Sciatic nerve (tissue), 2 donors: ENCODE data around the gene CAST. TPM values are rescaled to one million over a fixed set of nuclear protein-coding genes. Genes with fewer than 3 reads are reported as not detected.

Experiments
- ATAC-seq: fragments of 200-7000 bp; cut with Tn5 transposase; one replicate; pipeline ENCODE4 v1.9.1; 2020; ENCODE audit warnings: mild to moderate bottlenecking, moderate library complexity
- DNase-seq: peaks from one replicate; pipeline ENCODE4 v3.0.0-alpha.2; 2020; ENCODE audit warnings: low spot score
- intact Hi-C: fragments of 100-400 bp; cut with DNase I; formaldehyde crosslinking; loops from one replicate; pipeline ENCODE4 v1.14.2; 2022
- total RNA-seq: library from RNA; stranded (reverse); fragmentation: NEBNext Ultra II Directional; extraction: Animal tissue kit (Norgen Biotek cat#: 25700); gene quantifications from one replicate; pipeline ENCODE4 v1.2.1, GENCODE V29; 2021
- donor health status: DM: no; HTN: no; CAD: no.
- donor health status: DM: no; HTN: no; CAD: no.

CAST gene
- total RNA-seq, 1 donor from 2014 or later, result 295 TPM

GRCh38 chr5:96640696-96641095, 21.5 kb upstream of the CAST start:
- intact Hi-C loops, result no loop called here
- ATAC-seq, result no peak
- no peak for DNase-seq

- intact Hi-C loops, result no loop called here
- no peak for DNase-seq
Measured at GRCh38 chr5:96641368-96642280, 20.6 kb upstream of the CAST start.

DNA sequence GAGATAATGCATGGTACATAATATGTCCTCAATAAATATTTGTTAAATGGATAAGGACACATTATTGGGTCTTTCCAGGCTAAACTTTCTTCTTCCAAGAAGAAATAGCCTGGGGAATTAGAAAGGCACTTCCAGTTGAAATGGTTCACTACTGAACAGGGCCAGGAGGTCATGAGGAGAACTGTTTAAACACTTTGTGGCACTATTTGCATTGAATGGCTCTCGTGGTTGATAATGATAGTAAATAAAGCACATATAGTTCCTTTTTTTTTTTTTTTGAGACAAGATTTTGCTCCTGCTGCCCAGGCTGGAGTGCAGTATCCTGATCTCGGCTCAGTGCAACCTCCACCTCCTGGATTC, 19.9 kb upstream of the CAST start:
- intact Hi-C loops, result no loop called here
- DNase-seq (no peak), ATAC-seq (no peak)

More at GRCh38 chr5:96641368-96642280, 20.6 kb upstream of the CAST start:
- ATAC-seq, result no peak

- no peak for DNase-seq
- no peak for ATAC-seq
- intact Hi-C loops, result no loop called here
Measured at GRCh38 chr5:96645091-96645490, 17.1 kb upstream of the CAST start.

DNA sequence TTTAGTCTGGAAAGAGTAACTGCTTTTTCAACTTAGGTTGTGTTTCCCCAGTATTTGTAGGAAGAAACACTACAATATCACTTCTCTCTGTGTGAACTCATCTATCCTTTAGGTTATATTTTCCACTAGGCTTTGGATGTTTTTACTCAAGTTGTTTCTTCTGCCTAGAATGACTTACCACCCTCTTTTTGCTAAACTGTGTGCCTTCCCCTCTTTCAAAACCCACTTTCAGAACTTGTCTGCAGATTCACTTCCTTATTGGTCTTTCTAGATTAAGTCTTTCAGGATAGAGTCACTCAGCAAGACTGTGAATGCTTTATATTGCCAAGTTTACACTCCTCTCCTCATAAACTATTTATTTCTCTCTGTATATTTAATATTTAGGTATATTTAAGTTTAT, 14.2 kb upstream of the CAST start:
- no peak for ATAC-seq
- intact Hi-C loops, result no loop called here
- DNase-seq, result no peak

- no peak for DNase-seq
- intact Hi-C loops, result no loop called here
- no peak for ATAC-seq
Measured at GRCh38 chr5:96648593-96648992, 13.6 kb upstream of the CAST start.

DNA sequence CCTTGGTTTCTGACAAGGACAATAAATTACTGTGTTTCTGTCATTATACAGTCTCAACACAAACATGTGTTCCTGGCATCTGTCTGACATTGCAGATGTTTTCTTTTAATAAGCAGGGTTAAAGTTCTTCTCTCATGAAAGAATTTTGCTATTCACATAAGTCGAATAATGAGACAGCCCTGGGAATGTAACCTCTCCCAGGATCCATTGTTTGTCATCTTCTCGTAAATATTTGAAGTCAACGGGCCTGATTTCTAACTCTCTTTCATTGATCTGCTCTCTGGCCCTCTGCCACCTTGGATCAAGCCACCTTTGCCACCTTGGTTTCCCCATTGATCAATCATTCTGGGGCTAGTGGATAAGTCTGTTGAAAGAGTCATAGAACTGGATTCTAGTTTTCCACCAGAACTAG, 12.9 kb upstream of the CAST start:
- intact Hi-C loops, result no loop called here
- no peak for DNase-seq
- no peak for ATAC-seq

- intact Hi-C loops, result no loop called here
- no peak for DNase-seq
- no peak for ATAC-seq
Measured at GRCh38 chr5:96649681-96650540, 12.3 kb upstream of the CAST start.

GRCh38 chr5:96651047-96651446, 11.1 kb upstream of the CAST start:
- DNase-seq, result no peak

GRCh38 chr5:96651948-96652753, 10.0 kb upstream of the CAST start:
- ATAC-seq (no peak), DNase-seq (no peak)
- intact Hi-C loops, result no loop called here

More at GRCh38 chr5:96651047-96651446, 11.1 kb upstream of the CAST start:
- no peak for ATAC-seq
- intact Hi-C loops, result no loop called here

- intact Hi-C loops, result no loop called here
- ATAC-seq, result no peak
- no peak for DNase-seq
Measured at GRCh38 chr5:96652769-96653454, 9.3 kb upstream of the CAST start.

DNA sequence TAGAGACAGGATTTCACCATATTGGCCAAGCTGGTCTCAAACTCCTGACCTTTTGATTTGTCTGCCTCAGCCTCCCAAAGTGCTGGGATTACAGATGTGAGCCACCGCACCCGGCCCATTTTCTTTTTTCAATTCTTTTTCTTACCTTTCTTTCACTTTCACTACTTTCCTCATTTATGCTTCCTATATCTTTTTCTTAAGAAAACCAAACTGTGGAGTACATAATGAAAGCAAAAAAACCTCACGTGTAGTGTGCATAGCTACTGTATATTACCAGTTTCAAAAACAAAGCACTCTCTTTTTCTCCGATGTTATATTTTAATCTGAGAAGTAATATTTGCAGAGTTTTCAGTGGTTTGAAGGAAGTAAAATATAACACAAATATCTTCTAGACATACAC, 8.0 kb upstream of the CAST start:
- intact Hi-C loops, result no loop called here
- no peak for DNase-seq

GRCh38 chr5:96655085-96655484, 7.1 kb upstream of the CAST start:
- intact Hi-C loops, result no loop called here
- DNase-seq (no peak), ATAC-seq (no peak)

More for the DNA sequence above, 8.0 kb upstream of the CAST start:
- ATAC-seq, result no peak

DNA sequence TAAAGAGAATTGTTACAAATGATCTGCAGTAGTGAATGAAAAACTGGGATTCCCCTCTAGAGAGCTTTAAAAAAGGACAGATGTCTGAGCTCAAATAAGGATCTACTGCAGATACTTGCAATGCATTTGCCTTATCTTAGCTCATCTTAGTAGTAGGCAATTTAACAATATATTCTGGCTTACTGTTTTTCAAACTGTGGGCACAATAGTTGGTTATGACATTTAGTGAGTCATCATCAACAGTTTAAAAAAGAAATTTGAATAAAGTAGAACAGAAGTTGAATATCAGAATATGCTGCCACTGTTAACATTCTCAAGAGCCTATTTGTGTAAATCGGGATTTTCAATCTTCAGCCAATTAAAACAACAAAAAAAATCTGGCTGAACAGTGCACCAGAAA, 6.7 kb upstream of the CAST start:
- no peak for DNase-seq
- intact Hi-C loops, result no loop called here
- ATAC-seq, result no peak

DNA sequence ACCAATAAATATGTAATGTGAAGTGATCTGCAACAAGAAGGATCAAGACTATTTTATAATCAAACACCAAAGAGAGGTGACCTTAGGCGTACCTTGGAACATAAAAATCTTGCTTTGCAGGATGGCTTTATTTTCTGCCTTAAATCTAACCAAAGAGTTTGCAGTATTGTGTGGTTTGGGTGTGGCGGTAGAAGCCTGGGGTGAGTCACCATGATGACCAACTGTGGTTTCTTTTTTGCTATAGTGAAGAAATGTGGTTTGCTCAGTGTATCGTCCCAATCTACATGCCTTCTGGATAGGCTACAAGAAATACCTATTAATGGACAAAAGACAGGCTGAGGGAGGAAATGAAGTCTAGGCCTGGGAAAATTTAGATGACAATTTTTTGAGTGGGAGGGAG, 5.1 kb upstream of the CAST start:
- intact Hi-C loops, result no loop called here
- DNase-seq, result no peak
- no peak for ATAC-seq

- ATAC-seq (no peak), DNase-seq (no peak)
- intact Hi-C loops, result no loop called here
Measured at GRCh38 chr5:96658272-96658671, 3.9 kb upstream of the CAST start.

DNA sequence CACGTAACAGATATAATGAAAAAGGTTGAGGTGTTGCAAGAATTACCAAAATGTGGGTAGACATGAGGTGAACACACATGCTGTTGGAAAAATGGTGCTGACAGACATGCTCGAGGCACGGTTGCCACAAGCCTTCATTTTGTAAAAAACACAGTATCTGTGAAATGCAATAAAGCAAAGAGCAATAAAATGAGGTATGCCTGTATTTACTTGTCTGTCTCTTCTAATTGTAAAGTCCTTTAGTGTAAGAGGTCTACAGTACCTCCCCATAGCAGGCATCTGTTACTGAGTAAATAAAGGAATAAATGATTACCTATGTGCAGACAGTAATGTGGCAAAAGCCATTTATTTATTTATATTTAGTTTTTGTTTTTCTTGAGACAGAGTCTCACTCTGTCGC, 3.0 kb upstream of the CAST start:
- ATAC-seq, result no peak
- intact Hi-C loops, result no loop called here
- DNase-seq, result no peak

DNA sequence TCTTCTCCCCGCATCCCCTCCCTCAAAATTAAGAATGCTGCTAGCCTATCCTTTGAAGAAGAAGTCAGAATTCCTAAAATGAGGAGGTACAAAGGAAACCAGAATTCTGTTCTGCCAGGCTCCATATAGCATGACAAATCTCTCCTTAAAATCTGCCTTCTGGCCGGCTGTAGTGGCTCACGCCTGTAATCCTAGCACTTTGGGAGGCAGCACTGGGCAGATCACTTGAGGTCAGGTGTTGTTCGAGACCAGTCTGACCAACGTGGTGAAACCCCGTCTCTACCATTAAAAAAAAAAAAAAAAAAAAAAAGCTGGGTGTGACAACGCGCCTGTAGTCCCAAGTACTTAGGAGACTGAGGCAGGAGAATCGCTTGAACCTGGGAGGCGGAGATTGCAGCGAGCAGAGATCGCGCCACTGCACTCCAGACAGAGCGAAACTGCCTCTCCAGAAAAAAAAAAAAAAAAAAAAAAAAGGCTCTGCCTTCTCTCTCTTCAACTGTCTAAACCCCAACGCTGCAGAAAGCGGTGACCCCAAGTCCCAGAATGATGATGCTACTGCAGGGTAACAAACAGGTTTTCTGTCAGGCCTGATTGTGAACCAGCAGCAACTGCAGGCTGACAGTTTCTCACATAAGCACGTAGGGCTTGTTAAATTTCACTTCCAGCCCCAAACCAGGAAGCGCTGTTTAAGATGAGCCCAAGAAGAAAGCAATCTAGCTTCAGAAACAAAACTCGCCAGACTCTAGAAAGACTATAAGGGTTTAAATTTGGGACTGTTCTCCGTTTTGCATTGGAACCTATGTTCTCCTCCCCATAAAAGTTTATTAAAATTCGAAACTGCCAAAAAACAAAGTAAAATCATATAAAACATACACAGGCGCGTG, 963 bp upstream of the CAST start:
- ATAC-seq (peak; percentile 18), DNase-seq (no peak)
- intact Hi-C loops, result no loop called here
